Prostate gland (tissue), 2 donors: ENCODE data around the gene SETBP1.

Source experiments
- CTCF ChIP-seq, 4 experiments: fragments of 200-600 bp in 2 of 4; fragments of 450-650 bp in 2 of 4; sonication (generic) in 2 of 4; IDR thresholded peaks; 1 replicate in 3 of 4; 2 replicates in 1 of 4; pipeline ENCODE4 v1.5.1; 2016 to 2019; ENCODE audit warnings: antibody characterized with exemption in 4 of 4, mild to moderate bottlenecking in 2 of 4, moderate library complexity in 2 of 4
- POLR2A ChIP-seq: fragments of 450-650 bp; IDR thresholded peaks from one replicate; pipeline ENCODE4 v1.6.1; 2016; ENCODE audit warnings: antibody characterized with exemption, mild to moderate bottlenecking
- POLR2AphosphoS5 ChIP-seq: sonication (generic); formaldehyde crosslinking; IDR thresholded peaks from one replicate; pipeline ENCODE4 v1.6.1; 2017; ENCODE audit warnings: antibody characterized with exemption

GRCh38 chr18:45085916-45086624 is 405.4 kb downstream of the SETBP1 start:
- TF ChIP-seq POLR2AphosphoS5: no peak
- TF ChIP-seq CTCF (IDR thresholded peaks at IDR 0.05): no peak
- TF ChIP-seq POLR2A: no peak
